Coronary artery (tissue), 2 donors: ENCODE results near the gene TGFB2.

ENCODE experiments used
- DNase-seq: peaks from one replicate; pipeline ENCODE4 v3.0.0-alpha.2; 2017; ENCODE audit warnings: low spot score
- H3K27ac ChIP-seq, 2 donors: fragments of 200-600 bp; sonication (generic); one replicate each; pipeline ENCODE4 v1.5.1; 2016 to 2019
- H3K4me3 ChIP-seq: fragments of 200-600 bp; sonication (generic); 2 replicates; pipeline ENCODE4 v1.5.1; 2016; ENCODE audit warnings: mild to moderate bottlenecking, moderate library complexity
- TF ChIP-seq, protein P1 (sequence below): fragments of 200-600 bp; sonication (generic); IDR thresholded peaks from one replicate; pipeline ENCODE4 v1.5.1; 2019; ENCODE audit warnings: antibody characterized with exemption

Gene TGFB2

GRCh38 chr1:218481116-218481775 lies 136.1 kb downstream of the TGFB2 start:
- no peak for DNase-seq
- TF ChIP-seq, protein P1, sequence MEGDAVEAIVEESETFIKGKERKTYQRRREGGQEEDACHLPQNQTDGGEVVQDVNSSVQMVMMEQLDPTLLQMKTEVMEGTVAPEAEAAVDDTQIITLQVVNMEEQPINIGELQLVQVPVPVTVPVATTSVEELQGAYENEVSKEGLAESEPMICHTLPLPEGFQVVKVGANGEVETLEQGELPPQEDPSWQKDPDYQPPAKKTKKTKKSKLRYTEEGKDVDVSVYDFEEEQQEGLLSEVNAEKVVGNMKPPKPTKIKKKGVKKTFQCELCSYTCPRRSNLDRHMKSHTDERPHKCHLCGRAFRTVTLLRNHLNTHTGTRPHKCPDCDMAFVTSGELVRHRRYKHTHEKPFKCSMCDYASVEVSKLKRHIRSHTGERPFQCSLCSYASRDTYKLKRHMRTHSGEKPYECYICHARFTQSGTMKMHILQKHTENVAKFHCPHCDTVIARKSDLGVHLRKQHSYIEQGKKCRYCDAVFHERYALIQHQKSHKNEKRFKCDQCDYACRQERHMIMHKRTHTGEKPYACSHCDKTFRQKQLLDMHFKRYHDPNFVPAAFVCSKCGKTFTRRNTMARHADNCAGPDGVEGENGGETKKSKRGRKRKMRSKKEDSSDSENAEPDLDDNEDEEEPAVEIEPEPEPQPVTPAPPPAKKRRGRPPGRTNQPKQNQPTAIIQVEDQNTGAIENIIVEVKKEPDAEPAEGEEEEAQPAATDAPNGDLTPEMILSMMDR: no peak
- peak overlapping the region; percentile 65 to 82 for H3K27ac ChIP-seq
- no peak overlapping the region for H3K4me3 ChIP-seq

GRCh38 chr1:218482683-218483082 lies 137.5 kb downstream of the TGFB2 start:
- TF ChIP-seq, protein P1: no peak
- Histone ChIP-seq H3K4me3 (no peak overlapping the region), H3K27ac (peak overlapping the region in 1 of 2 donors; percentile 74)
- no peak for DNase-seq

DNA sequence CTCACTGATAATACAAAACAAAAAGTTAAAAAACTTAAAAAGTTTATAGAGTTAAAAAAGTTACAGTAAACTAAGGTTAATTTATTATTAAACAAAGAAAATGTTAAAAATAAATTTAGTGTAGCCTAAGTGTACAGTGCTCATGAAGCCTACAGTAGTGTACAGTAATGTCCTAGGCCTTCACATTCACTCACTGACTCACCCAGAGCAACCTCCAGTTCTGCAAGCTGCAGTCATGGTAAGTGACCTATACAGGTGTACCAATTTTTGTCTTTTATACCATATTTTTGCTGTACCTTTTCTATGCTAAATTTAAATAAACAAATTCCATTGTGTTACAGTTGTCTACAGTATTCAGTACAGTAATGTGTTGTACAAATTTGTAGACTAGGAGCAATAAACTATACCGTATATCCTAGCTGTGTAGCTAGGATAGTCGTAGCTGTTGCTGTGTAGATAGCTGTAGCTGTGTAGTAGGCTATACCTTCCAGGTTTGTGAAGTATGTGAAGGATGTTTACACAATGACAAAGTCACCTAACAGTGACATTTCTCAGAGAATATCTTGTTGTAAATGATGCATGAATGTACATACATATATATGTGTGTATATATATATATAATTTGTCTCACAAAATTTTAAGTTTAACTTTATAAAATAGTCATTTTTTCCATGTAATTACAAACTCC lies 140.2 kb downstream of the TGFB2 start:
- no peak for DNase-seq

GRCh38 chr1:218488531-218488930 lies 143.4 kb downstream of the TGFB2 start:
- no peak overlapping the region for H3K4me3 ChIP-seq
- no peak overlapping the region for H3K27ac ChIP-seq
- DNase-seq: no peak
- TF ChIP-seq, protein P1: no peak

More for the DNA sequence above, 140.2 kb downstream of the TGFB2 start:
- TF ChIP-seq, protein P1: no peak
- H3K27ac ChIP-seq: no peak overlapping the region
- no peak overlapping the region for H3K4me3 ChIP-seq

GRCh38 chr1:218488986-218489385 lies 143.8 kb downstream of the TGFB2 start:
- TF ChIP-seq, protein P1: no peak
- H3K4me3 ChIP-seq: no peak overlapping the region
- no peak for DNase-seq
- no peak overlapping the region for H3K27ac ChIP-seq

- TF ChIP-seq, protein P1: no peak
- no peak for DNase-seq
Observed at GRCh38 chr1:218490406-218490922, 145.3 kb downstream of the TGFB2 start.

GRCh38 chr1:218492874-218493273 lies 147.7 kb downstream of the TGFB2 start:
- H3K4me3 ChIP-seq: no peak overlapping the region
- H3K27ac ChIP-seq: no peak overlapping the region
- TF ChIP-seq, protein P1: no peak
- DNase-seq: no peak

More at GRCh38 chr1:218490406-218490922, 145.3 kb downstream of the TGFB2 start:
- H3K27ac ChIP-seq: no peak overlapping the region
- no peak overlapping the region for H3K4me3 ChIP-seq
